Panc1 (cell line): Measurements from ENCODE around the gene SERPINE3. TPM values are rescaled to one million over a fixed set of nuclear protein-coding genes. Genes with fewer than 3 reads are reported as not detected.

Source experiments
- ATAC-seq: fragments of 200-7000 bp; cut with Tn5 transposase; 2 replicates; pipeline ENCODE4 v1.9.1; 2020; ENCODE audit warnings: mild to moderate bottlenecking, moderate library complexity
- Bru-seq: library from RNA; stranded (reverse); fragments of 400-500 nt; gene quantifications from one replicate; lab custom pipeline; 2021; lab: Mats Ljungman, UMichigan
- BruChase-seq, 2 experiments: library from RNA; stranded (reverse); fragments of 400-500 nt; gene quantifications; one replicate each; lab custom pipeline; 2021; lab: Mats Ljungman, UMichigan
- BruUV-seq: library from RNA; stranded (reverse); fragments of 400-500 nt; replicated peaks from 2 replicates; lab custom pipeline; 2021; lab: Mats Ljungman, UMichigan
- CTCF ChIA-PET: fragments of 300-600 bp; sonication (Branson Sonifier 250); formaldehyde crosslinking; loops from one replicate; lab custom pipeline; 2022; ENCODE audit warnings: antibody characterized with exemption; lab: Charles Lee
- POLR2A ChIA-PET: fragments of 300-600 bp; sonication (Branson Sonifier 250); formaldehyde crosslinking; loops from one replicate; lab custom pipeline; 2022; ENCODE audit warnings: antibody characterized with exemption; lab: Charles Lee
- DNase-seq: peaks from one replicate; pipeline ENCODE4 v3.0.0-alpha.2; 2010; ENCODE audit warnings: low read depth, low spot score
- H3K27ac ChIP-seq: 2 replicates; pipeline ENCODE4 v1.5.1; 2011; ENCODE audit warnings: mild to moderate bottlenecking, low read length, inconsistent platforms
- H3K27me3 ChIP-seq: fragments of 200-500 bp; sonication (Bioruptor generic); 2 replicates; pipeline ENCODE4 v1.6.0; 2014; ENCODE audit warnings: low read length, inconsistent platforms; ENCODE audit not compliant: control insufficient read depth, insufficient read depth
- H3K36me3 ChIP-seq: fragments of 200-500 bp; sonication (Bioruptor generic); 2 replicates; pipeline ENCODE4 v1.5.1; 2014; ENCODE audit warnings: inconsistent platforms, mild to moderate bottlenecking, low read length, moderate library complexity; ENCODE audit not compliant: control insufficient read depth, insufficient read depth
- H3K4me1 ChIP-seq: 2 replicates; pipeline ENCODE4 v1.5.1; 2011; ENCODE audit warnings: inconsistent platforms, mild to moderate bottlenecking, low read length, moderate library complexity; ENCODE audit not compliant: control insufficient read depth, insufficient read depth
- H3K4me3 ChIP-seq, 2 experiments: 2 replicates each; pipeline ENCODE4 v1.5.1; 2011 to 2012; ENCODE audit warnings: low read depth in 2 of 2, low read length in 2 of 2, mild to moderate bottlenecking in 2 of 2, inconsistent platforms in 1 of 2, moderate library complexity in 1 of 2
- H3K9me3 ChIP-seq: fragments of 200-500 bp; sonication (Bioruptor generic); 2 replicates; pipeline ENCODE4 v1.5.1; 2014; ENCODE audit warnings: low read depth, mild to moderate bottlenecking, inconsistent platforms, low read length, moderate library complexity; ENCODE audit not compliant: control insufficient read depth, insufficient read depth
- POLR2AphosphoS5 ChIP-seq: IDR thresholded peaks from 2 replicates; pipeline ENCODE4 v1.6.1; 2012; ENCODE audit warnings: mild to moderate bottlenecking, low read depth, low read length, moderate library complexity
- REST ChIP-seq, 2 experiments: IDR thresholded peaks; 2 replicates each; pipeline ENCODE4 v1.6.1; 2011 to 2012; ENCODE audit warnings: low read depth in 2 of 2, control low read depth in 1 of 2, low read length in 1 of 2, mild to moderate bottlenecking in 1 of 2, moderate library complexity in 1 of 2; ENCODE audit not compliant: insufficient read depth in 1 of 2
- SIN3A ChIP-seq: IDR thresholded peaks from 2 replicates; pipeline ENCODE4 v1.6.1; 2012; ENCODE audit warnings: low read depth, mild to moderate bottlenecking, low read length, moderate library complexity, borderline replicate concordance; ENCODE audit not compliant: insufficient read depth
- in situ Hi-C: cut with HindIII; loops from 2 replicates; pipeline ENCODE4 v1.10.0; 2016; ENCODE audit warnings: low sequenced_read_pairs, low pct_unique_long_range_greater_than_20kb
- intact Hi-C: fragments of 100-400 bp; cut with micrococcal nuclease; formaldehyde crosslinking; loops from one replicate; pipeline ENCODE4 v1.10.0; 2022; ENCODE audit not compliant: unreplicated experiment
- long read RNA-seq: library from polyadenylated mRNA; unstranded; transcript quantifications from one replicate; pipeline ENCODE4 v2.0.0, GENCODE V29; 2021; ENCODE audit not compliant: unreplicated experiment
- polyA plus RNA-seq: library from polyadenylated mRNA; unstranded; fragments of >200 nt; gene quantifications from one replicate; pipeline ENCODE4 v1.2.1, GENCODE V29; 2012; ENCODE audit warnings: missing spikeins; ENCODE audit not compliant: insufficient read length
- total RNA-seq: library from RNA; stranded (reverse); gene quantifications from one replicate; pipeline ENCODE4 v1.2.1, GENCODE V29; 2021; ENCODE audit not compliant: unreplicated experiment
- TF ChIP-seq, protein P1 (sequence below): fragments of 450-650 bp; IDR thresholded peaks from 2 replicates; pipeline ENCODE4 v1.5.1; 2017; ENCODE audit warnings: mild to moderate bottlenecking

Gene SERPINE3
- not detected for total RNA-seq
- not detected for polyA plus RNA-seq
- Bru-seq, nascent RNA, result percentile 6 among the genes with signal in this experiment
- percentile 3 among the genes with signal in this experiment for BruChase-seq, experiment 1, labeled RNA remaining after a 2-hour chase
- BruChase-seq, experiment 2, labeled RNA remaining after a 6-hour chase, result not detected
- long read RNA-seq, partial matches to known transcripts, result 0 of 2 reads
- long read RNA-seq, other reads (novel, unspliced or antisense), result 2 of 2 reads

GRCh38 chr13:51339354-51339753, at the start of gene SERPINE3:
Gene SERPINE3, plus strand, starts transcription at chr13:51339691. Its CDS starts 1,401 bp downstream, at chr13:51341092.
- ChIA-PET POLR2A (no interaction called here), CTCF (no interaction called here)
- TF ChIP-seq REST (IDR thresholded peaks at IDR 0.05; ENCODE audit: insufficient read depth in 1 of 2, low read depth in 2 of 2, low read length in 1 of 2) (no peak), SIN3A (no peak)
- TF ChIP-seq, protein P1, sequence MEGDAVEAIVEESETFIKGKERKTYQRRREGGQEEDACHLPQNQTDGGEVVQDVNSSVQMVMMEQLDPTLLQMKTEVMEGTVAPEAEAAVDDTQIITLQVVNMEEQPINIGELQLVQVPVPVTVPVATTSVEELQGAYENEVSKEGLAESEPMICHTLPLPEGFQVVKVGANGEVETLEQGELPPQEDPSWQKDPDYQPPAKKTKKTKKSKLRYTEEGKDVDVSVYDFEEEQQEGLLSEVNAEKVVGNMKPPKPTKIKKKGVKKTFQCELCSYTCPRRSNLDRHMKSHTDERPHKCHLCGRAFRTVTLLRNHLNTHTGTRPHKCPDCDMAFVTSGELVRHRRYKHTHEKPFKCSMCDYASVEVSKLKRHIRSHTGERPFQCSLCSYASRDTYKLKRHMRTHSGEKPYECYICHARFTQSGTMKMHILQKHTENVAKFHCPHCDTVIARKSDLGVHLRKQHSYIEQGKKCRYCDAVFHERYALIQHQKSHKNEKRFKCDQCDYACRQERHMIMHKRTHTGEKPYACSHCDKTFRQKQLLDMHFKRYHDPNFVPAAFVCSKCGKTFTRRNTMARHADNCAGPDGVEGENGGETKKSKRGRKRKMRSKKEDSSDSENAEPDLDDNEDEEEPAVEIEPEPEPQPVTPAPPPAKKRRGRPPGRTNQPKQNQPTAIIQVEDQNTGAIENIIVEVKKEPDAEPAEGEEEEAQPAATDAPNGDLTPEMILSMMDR, result no peak
- no TSS peak for BruUV-seq
- Histone ChIP-seq H3K4me1 (no peaks in the 10 kb centered on the region), H3K27ac (no peak within 1 kb of the TSS), H3K4me3 (no peak within 1 kb of the TSS), H3K36me3 (no peaks in the 10 kb centered on the region), H3K9me3 (no peaks in the 10 kb centered on the region), H3K27me3 (no peaks in the 10 kb centered on the region)
- intact Hi-C loops, result no loop called here
- DNase-seq (no peak), ATAC-seq (no peak)
- in situ Hi-C loops, result no loop called here

DNA sequence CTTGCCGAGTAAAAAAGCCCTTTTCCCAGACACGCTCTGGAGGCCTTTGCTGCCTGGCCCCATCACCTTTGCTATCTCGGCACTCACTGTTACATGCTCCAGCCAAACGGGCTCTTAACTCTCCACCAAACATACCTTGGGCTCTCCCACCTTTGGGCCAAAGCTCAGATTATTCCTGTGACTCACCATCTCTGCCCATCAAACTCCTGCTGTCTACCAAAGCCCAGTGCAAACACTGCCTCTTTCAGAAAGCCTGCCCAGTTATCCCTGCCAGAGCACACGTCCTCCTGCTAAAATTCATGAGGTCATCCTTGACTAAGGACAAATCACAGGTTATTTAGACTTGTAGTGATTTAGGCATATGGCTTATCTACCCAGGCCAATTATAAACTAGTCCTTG, 48.1 kb upstream of the SERPINE3 start:
- BruUV-seq, result no TSS peak
- in situ Hi-C loops (no loop called here), intact Hi-C loops (no loop called here)
- POLR2A ChIA-PET, result no interaction called here
- TF ChIP-seq REST (IDR thresholded peaks at IDR 0.05; ENCODE audit: insufficient read depth in 1 of 2, low read depth in 2 of 2, low read length in 1 of 2) (no peak), SIN3A (no peak), POLR2AphosphoS5 (no peak)
- TF ChIP-seq, protein P1, result no peak
- ATAC-seq (no peak), DNase-seq (no peak)
- Histone ChIP-seq H3K27me3 (0 out of 2 replicates have a peak, but pooled peaks cover 3% of the 10 kb centered on the region), H3K9me3 (no peaks in the 10 kb centered on the region), H3K4me3 (no peak overlapping the region), H3K27ac (no peak overlapping the region), H3K4me1 (no peaks in the 10 kb centered on the region), H3K36me3 (no peaks in the 10 kb centered on the region)
- CTCF ChIA-PET, result no interaction called here
